Measurements from ENCODE around the gene FAM50A. TPM values are rescaled to one million over a fixed set of nuclear protein-coding genes. Genes with fewer than 3 reads are reported as not detected.
A peak's percentile ranks its signal among the peaks of the same experiment; 100 is the strongest.

FAM50A gene
- total and polyA plus RNA-seq, 8 donors = 21.2 to 128 (median 23.0) TPM

GRCh38 chrX:154435171-154435733, 8.7 kb upstream of the FAM50A start:
- Histone ChIP-seq H3K9me3 (no peaks in the 10 kb centered on the region), H3K27ac (no peak overlapping the region), H3K4me3 (no peak overlapping the region), H3K4me1 (no peaks in the 10 kb centered on the region), H3K27me3 (no peaks in the 10 kb centered on the region), H3K36me3 (no peaks in the 10 kb centered on the region)
- ATAC-seq (no peak), DNase-seq (peak in 1 of 6 donors; percentile 57), FAIRE-seq (no peak)
- no peak for TF ChIP-seq CTCF (IDR thresholded peaks at IDR 0.05)
- WGBS, 2 donors = 86 to 91% methylated on average over 19 of the region's 19 CpGs
- intact Hi-C loops (cut with DNase I) = no loop called here

DNA sequence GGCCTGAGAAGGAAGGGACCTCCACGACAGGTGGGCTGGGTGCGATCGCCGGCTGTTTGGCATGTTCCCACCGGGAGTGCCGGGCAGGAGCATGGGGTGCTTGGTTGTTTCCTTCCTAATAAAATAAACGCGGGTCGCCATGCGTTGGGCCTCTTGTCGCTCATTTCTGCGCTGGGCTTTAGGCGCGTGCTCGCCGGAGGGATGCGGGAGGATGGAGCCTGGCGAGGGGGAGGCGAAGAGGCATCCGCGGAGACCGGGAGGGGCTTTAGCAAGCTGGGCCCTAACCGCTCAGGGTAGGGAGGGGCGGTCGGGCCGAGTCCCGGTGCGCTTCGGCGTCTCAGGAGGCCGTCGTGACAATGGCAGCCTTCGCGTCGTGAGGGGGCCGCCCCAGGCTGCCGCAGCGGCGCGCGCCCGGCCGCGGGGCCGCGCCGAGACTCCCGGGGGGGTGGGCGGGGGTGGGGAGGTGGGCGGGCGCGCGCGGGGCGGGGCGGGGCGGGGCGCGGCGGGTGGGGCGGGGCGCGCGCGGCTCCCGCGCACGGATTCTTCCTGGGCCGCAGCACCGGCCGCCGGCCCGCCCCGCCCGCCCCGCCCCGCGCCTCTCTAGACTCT, 7.5 kb upstream of the FAM50A start:
- H3K4me3 ChIP-seq = peak overlapping the region; percentile 47 to 67 (median 59)
- H3K27ac ChIP-seq = peak overlapping the region in 3 of 4 donors; percentile 57 to 75 (median 58)
- no peaks in the 10 kb centered on the region for H3K4me1 ChIP-seq
- ATAC-seq (peak; percentile 40 to 74 (median 58)), DNase-seq (peak in 2 of 6 donors; percentile 24 to 64), FAIRE-seq (no peak)
- intact Hi-C loops (cut with DNase I) = no loop called here
- no peaks in the 10 kb centered on the region for H3K9me3 ChIP-seq
- no peaks in the 10 kb centered on the region for H3K27me3 ChIP-seq
- no peaks in the 10 kb centered on the region for H3K36me3 ChIP-seq
- WGBS, 2 donors = 8 to 33% methylated on average over 37 to 54 of the region's 78 CpGs
- no peak for TF ChIP-seq CTCF (IDR thresholded peaks at IDR 0.05)

DNA sequence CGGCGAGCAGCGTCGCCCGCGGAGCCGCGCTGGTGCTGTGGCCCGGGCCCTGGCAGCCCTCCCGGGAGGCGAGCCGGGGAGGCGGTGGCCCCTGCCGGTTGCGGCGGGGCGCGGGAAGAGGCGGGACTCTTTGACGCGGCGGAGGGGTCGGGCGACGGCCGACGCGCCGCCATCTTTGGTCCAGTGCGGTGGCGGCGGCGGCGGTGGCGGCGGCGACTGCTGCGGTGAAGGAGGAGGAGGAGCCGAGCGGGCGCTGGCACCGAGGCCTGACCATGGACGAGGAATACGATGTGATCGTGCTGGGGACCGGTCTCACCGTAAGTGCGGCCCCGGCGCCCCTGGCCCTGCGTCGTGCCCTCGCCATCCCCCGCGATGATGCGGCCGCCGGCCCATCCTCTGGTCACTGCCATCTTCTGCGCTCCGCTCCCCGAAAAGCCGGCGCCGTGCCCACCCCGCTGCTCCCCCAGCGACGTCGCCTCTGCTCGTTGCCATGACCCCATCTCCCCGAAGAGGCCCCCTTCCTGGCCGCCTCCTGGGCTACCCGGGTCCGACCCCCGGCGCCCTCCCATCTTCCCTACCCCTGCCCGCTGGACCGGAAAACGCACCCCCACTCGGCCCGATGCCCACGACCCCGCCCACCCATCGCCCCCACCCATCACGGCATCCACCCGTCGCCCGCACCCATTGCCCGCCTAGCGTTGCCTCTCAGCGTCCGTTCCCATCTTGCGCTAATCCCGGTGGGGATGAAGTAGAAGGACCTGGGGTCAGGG, 6.8 kb upstream of the FAM50A start, which contains the start of gene GDI1:
Gene GDI1 (plus strand): TSS at position 172 of the 770 bp plus-strand sequence. CDS start 101 bp downstream, at position 273.
- DNase-seq (peak in 4 of 6 donors; percentile 34 to 70 (median 54)), ATAC-seq (peak; percentile 64 to 82 (median 72)), FAIRE-seq (no peak)
- no peaks in the 10 kb centered on the region for H3K4me1 ChIP-seq
- H3K9me3 ChIP-seq = no peaks in the 10 kb centered on the region
- H3K27ac ChIP-seq = peak within 1 kb of the TSS in 3 of 4 donors; percentile 57 to 75 (median 58)
- no peaks in the 10 kb centered on the region for H3K27me3 ChIP-seq
- intact Hi-C loops (cut with DNase I) = no loop called here
- no peaks in the 10 kb centered on the region for H3K36me3 ChIP-seq
- WGBS, 2 donors = 0 to 25% methylated on average over 74 to 92 of the region's 93 CpGs
- no peak for TF ChIP-seq CTCF (IDR thresholded peaks at IDR 0.05)
- H3K4me3 ChIP-seq = peak within 1 kb of the TSS; percentile 47 to 67 (median 59)

GRCh38 chrX:154437971-154438893, 5.7 kb upstream of the FAM50A start:
- intact Hi-C loops (cut with DNase I) = no loop called here
- no peak for ATAC-seq
- no peaks in the 10 kb centered on the region for H3K27me3 ChIP-seq
- peak in 1 of 6 donors; percentile 49 for DNase-seq
- no peak for FAIRE-seq
- H3K4me3 ChIP-seq = peak overlapping the region; percentile 47 to 67 (median 59)
- 60 to 76% methylated on average over 26 to 28 of the region's 28 CpGs for WGBS, 2 donors
- no peaks in the 10 kb centered on the region for H3K36me3 ChIP-seq
- H3K27ac ChIP-seq = no peak overlapping the region
- H3K9me3 ChIP-seq = no peaks in the 10 kb centered on the region
- no peak for TF ChIP-seq CTCF (IDR thresholded peaks at IDR 0.05)
- H3K4me1 ChIP-seq = no peaks in the 10 kb centered on the region

All from pancreas (tissue), 10 donors.